Measurements from ENCODE around the gene TTLL5.

Gene TTLL5

GRCh38 chr14:75806352-75806832 is 145.3 kb downstream of the TTLL5 start:
- 0 out of 2 replicates have a peak, but pooled peaks cover 3% of the 10 kb centered on the region for H3K36me3 ChIP-seq

GRCh38 chr14:75807667-75808360 is 146.8 kb downstream of the TTLL5 start:
- H3K4me3 ChIP-seq (ENCODE audit: low read depth, low read length) = no peak overlapping the region
- H3K9me3 ChIP-seq = no peaks in the 10 kb centered on the region
- H3K27me3 ChIP-seq = no peaks in the 10 kb centered on the region
- no peak for DNase-seq
- no peak for TF ChIP-seq CTCF (IDR thresholded peaks at IDR 0.05; ENCODE audit: low read depth, low read length)
- 0 out of 2 replicates have a peak, but pooled peaks cover 3% of the 10 kb centered on the region for H3K36me3 ChIP-seq
- no peaks in the 10 kb centered on the region for H3K4me1 ChIP-seq

More at GRCh38 chr14:75806352-75806832, 145.3 kb downstream of the TTLL5 start:
- no peaks in the 10 kb centered on the region for H3K27me3 ChIP-seq
- no peak for DNase-seq
- H3K9me3 ChIP-seq = no peaks in the 10 kb centered on the region
- no peak overlapping the region for H3K4me3 ChIP-seq (ENCODE audit: low read depth, low read length)
- TF ChIP-seq CTCF (IDR thresholded peaks at IDR 0.05; ENCODE audit: low read depth, low read length) = no peak
- no peaks in the 10 kb centered on the region for H3K4me1 ChIP-seq

GRCh38 chr14:75811136-75811829 is 150.2 kb downstream of the TTLL5 start:
- no peak for TF ChIP-seq CTCF (IDR thresholded peaks at IDR 0.05; ENCODE audit: low read depth, low read length)
- H3K4me3 ChIP-seq (ENCODE audit: low read depth, low read length) = no peak overlapping the region
- H3K9me3 ChIP-seq = no peaks in the 10 kb centered on the region
- no peaks in the 10 kb centered on the region for H3K27me3 ChIP-seq
- H3K36me3 ChIP-seq = no peaks in the 10 kb centered on the region
- H3K4me1 ChIP-seq = no peaks in the 10 kb centered on the region
- no peak for DNase-seq

- no peaks in the 10 kb centered on the region for H3K36me3 ChIP-seq
- no peak overlapping the region for H3K4me3 ChIP-seq (ENCODE audit: low read depth, low read length)
- no peak for TF ChIP-seq CTCF (IDR thresholded peaks at IDR 0.05; ENCODE audit: low read depth, low read length)
- no peak for DNase-seq
- no peaks in the 10 kb centered on the region for H3K4me1 ChIP-seq
- H3K9me3 ChIP-seq = no peaks in the 10 kb centered on the region
- no peaks in the 10 kb centered on the region for H3K27me3 ChIP-seq
These were observed 150.9 kb downstream of the TTLL5 start for GRCh38 chr14:75811872-75812499.

GRCh38 chr14:75812622-75813021 is 151.6 kb downstream of the TTLL5 start:
- Histone ChIP-seq H3K4me3 (ENCODE audit: low read depth, low read length) (no peak overlapping the region), H3K9me3 (no peaks in the 10 kb centered on the region), H3K4me1 (no peaks in the 10 kb centered on the region), H3K36me3 (no peaks in the 10 kb centered on the region), H3K27me3 (no peaks in the 10 kb centered on the region)
- DNase-seq = no peak
- no peak for TF ChIP-seq CTCF (IDR thresholded peaks at IDR 0.05; ENCODE audit: low read depth, low read length)

Measured in BE2C (cell line).